ENCODE data around the gene SAPCD2.

Gene SAPCD2

GRCh38 chr9:137080260-137081122 lies 10.1 kb upstream of the SAPCD2 start:
- DNase-seq (ENCODE audit: low spot score): no peak

- no peak for DNase-seq (ENCODE audit: low spot score)
These were observed 9.0 kb upstream of the SAPCD2 start for GRCh38 chr9:137079401-137079787.

- DNase-seq (ENCODE audit: low spot score): no peak
These were observed 8.5 kb upstream of the SAPCD2 start for GRCh38 chr9:137078701-137079400.

GRCh38 chr9:137077758-137078693 lies 7.7 kb upstream of the SAPCD2 start:
- DNase-seq (ENCODE audit: low spot score): no peak

GRCh38 chr9:137077010-137077747 lies 6.8 kb upstream of the SAPCD2 start, which contains the start of gene UAP1L1:
UAP1L1 (plus strand) TSS chr9:137077517; CDS start chr9:137077533, 16 bp downstream.
- DNase-seq (ENCODE audit: low spot score): no peak

- DNase-seq (ENCODE audit: low spot score): no peak
These were observed 6.3 kb upstream of the SAPCD2 start for GRCh38 chr9:137076636-137077009.

GRCh38 chr9:137075275-137075775 lies 5.0 kb upstream of the SAPCD2 start:
- DNase-seq (ENCODE audit: low spot score): no peak

GRCh38 chr9:137074657-137075274 lies 4.4 kb upstream of the SAPCD2 start:
- no peak for DNase-seq (ENCODE audit: low spot score)

- DNase-seq (ENCODE audit: low spot score): no peak
These were observed 3.6 kb upstream of the SAPCD2 start for GRCh38 chr9:137073992-137074399.

- DNase-seq (ENCODE audit: low spot score): no peak
These were observed 925 bp upstream of the SAPCD2 start for GRCh38 chr9:137071282-137071681.

GRCh38 chr9:137070906-137071275 lies 534 bp upstream of the SAPCD2 start:
- no peak for DNase-seq (ENCODE audit: low spot score)

- DNase-seq (ENCODE audit: low spot score): no peak
These were observed 757 bp downstream of the SAPCD2 start for GRCh38 chr9:137069508-137070091.

- no peak for DNase-seq (ENCODE audit: low spot score)
These were observed 1.5 kb downstream of the SAPCD2 start for GRCh38 chr9:137068539-137069507.

GRCh38 chr9:137067860-137068538 lies 2.4 kb downstream of the SAPCD2 start:
- DNase-seq (ENCODE audit: low spot score): peak; percentile 69

GRCh38 chr9:137066096-137066861 lies 4.1 kb downstream of the SAPCD2 start:
- DNase-seq (ENCODE audit: low spot score): no peak

- DNase-seq (ENCODE audit: low spot score): no peak
These were observed 4.9 kb downstream of the SAPCD2 start for GRCh38 chr9:137065336-137065967.

GRCh38 chr9:137064880-137065164 lies 5.5 kb downstream of the SAPCD2 start:
- DNase-seq (ENCODE audit: low spot score): no peak

All from kidney capillary endothelial cell (primary cell).